GM23338 (cell line): ENCODE data around the gene PLA2G2E. TPM values are rescaled to one million over a fixed set of nuclear protein-coding genes. Genes with fewer than 3 reads are reported as not detected.

Experiments
- ATAC-seq: fragments of 200-7000 bp; cut with Tn5 transposase; 3 replicates; pipeline ENCODE4 v1.9.1; 2020
- DNase-seq: peaks from one replicate; pipeline ENCODE4 v3.0.0-alpha.2; 2015; ENCODE audit warnings: low spot score
- H2AFZ ChIP-seq: fragments of 200-600 bp; sonication (generic); 2 replicates; pipeline ENCODE4 v1.8.0; 2016; ENCODE audit warnings: antibody characterized with exemption, mild to moderate bottlenecking, moderate library complexity
- H3F3A ChIP-seq: fragments of 200-600 bp; sonication (generic); replicated peaks from 2 replicates; pipeline ENCODE4 v1.8.0; 2017; ENCODE audit warnings: antibody characterized with exemption, mixed run types, low read depth
- H3K27ac ChIP-seq: fragments of 200-600 bp; sonication (generic); 2 replicates; pipeline ENCODE4 v1.6.1; 2016; ENCODE audit warnings: low read depth
- H3K27me3 ChIP-seq: fragments of 200-600 bp; sonication (generic); 2 replicates; pipeline ENCODE4 v1.8.0; 2016; ENCODE audit warnings: mild to moderate bottlenecking, mixed run types, moderate library complexity; ENCODE audit not compliant: insufficient read depth
- H3K36me3 ChIP-seq: fragments of 200-600 bp; sonication (generic); 2 replicates; pipeline ENCODE4 v1.8.0; 2016; ENCODE audit warnings: mild to moderate bottlenecking; ENCODE audit not compliant: insufficient read depth
- H3K4me1 ChIP-seq: fragments of 200-600 bp; sonication (generic); 2 replicates; pipeline ENCODE4 v1.8.0; 2016; ENCODE audit warnings: mild to moderate bottlenecking, moderate library complexity; ENCODE audit not compliant: insufficient read depth
- H3K4me2 ChIP-seq: fragments of 200-600 bp; sonication (generic); 2 replicates; pipeline ENCODE4 v1.7.1; 2017; ENCODE audit warnings: mixed run types
- H3K4me3 ChIP-seq: fragments of 200-600 bp; sonication (generic); 2 replicates; pipeline ENCODE4 v1.6.1; 2016; ENCODE audit warnings: mixed run types
- H3K79me2 ChIP-seq: fragments of 200-600 bp; sonication (generic); replicated peaks from 2 replicates; pipeline ENCODE4 v1.8.0; 2017; ENCODE audit warnings: mild to moderate bottlenecking; ENCODE audit not compliant: insufficient read depth
- H3K9me2 ChIP-seq: fragments of 200-600 bp; sonication (generic); 2 replicates; pipeline ENCODE4 v1.8.0; 2017; ENCODE audit not compliant: insufficient read depth
- H4K20me1 ChIP-seq: fragments of 200-600 bp; sonication (generic); replicated peaks from 2 replicates; pipeline ENCODE4 v1.8.0; 2017; ENCODE audit warnings: mild to moderate bottlenecking; ENCODE audit not compliant: insufficient read depth
- H3K27ac Mint-ChIP-seq: 2 replicates; pipeline ENCODE4 v1.8.0; 2020; ENCODE audit warnings: inconsistent platforms, mild to moderate bottlenecking, moderate library complexity, mixed read lengths
- H3K27me3 Mint-ChIP-seq: 3 replicates; pipeline ENCODE4 v1.8.0; 2022; ENCODE audit warnings: low read depth, mild to moderate bottlenecking, moderate library complexity, mixed read lengths, inconsistent platforms; ENCODE audit not compliant: insufficient read depth, poor library complexity
- H3K36me3 Mint-ChIP-seq: 3 replicates; pipeline ENCODE4 v1.8.0; 2021; ENCODE audit warnings: low read depth, mild to moderate bottlenecking, inconsistent platforms, moderate library complexity, mixed read lengths
- H3K4me1 Mint-ChIP-seq: 3 replicates; pipeline ENCODE4 v1.8.0; 2020; ENCODE audit warnings: mild to moderate bottlenecking, inconsistent platforms, mixed read lengths
- H3K4me3 Mint-ChIP-seq: 3 replicates; pipeline ENCODE4 v1.8.0; 2021; ENCODE audit warnings: moderate library complexity, mild to moderate bottlenecking, inconsistent platforms, mixed read lengths
- H3K9me3 Mint-ChIP-seq: 3 replicates; pipeline ENCODE4 v1.8.0; 2020; ENCODE audit warnings: moderate library complexity, mild to moderate bottlenecking, inconsistent platforms, mixed read lengths
- CREB1 ChIP-seq: fragments of 250-450 bp; sonication (Bioruptor Pico); IDR thresholded peaks from 2 replicates; pipeline ENCODE4 v1.5.0; 2020; ENCODE audit warnings: low read depth, mild to moderate bottlenecking, moderate library complexity
- CTCF ChIP-seq, 2 experiments: fragments of 200-600 bp in 1 of 2; sonication (generic) in 1 of 2; conservative IDR thresholded peaks; 2 replicates each; pipeline versions ENCODE4 v1.5.1 to v1.6.1; 2016 to 2017; ENCODE audit warnings: antibody characterized with exemption in 2 of 2, low read depth in 2 of 2, mild to moderate bottlenecking in 2 of 2, moderate library complexity in 1 of 2
- EZH2 ChIP-seq: fragments of 200-600 bp; sonication (generic); IDR thresholded peaks from one replicate; pipeline ENCODE4 v1.8.0; 2017; ENCODE audit warnings: antibody characterized with exemption, mild to moderate bottlenecking, low read depth; ENCODE audit not compliant: unreplicated experiment
- EZH2phosphoT487 ChIP-seq: fragments of 200-600 bp; sonication (generic); IDR thresholded peaks from one replicate; pipeline ENCODE4 v1.8.1; 2018; ENCODE audit warnings: antibody characterized with exemption; ENCODE audit not compliant: unreplicated experiment
- JUNB ChIP-seq: IDR thresholded peaks from one replicate; pipeline ENCODE4 v1.6.1; 2016; ENCODE audit warnings: antibody characterized with exemption; ENCODE audit not compliant: unreplicated experiment
- NANOG ChIP-seq: IDR thresholded peaks from 2 replicates; pipeline ENCODE4 v1.6.1; 2016; ENCODE audit warnings: antibody characterized with exemption, borderline replicate concordance
- POLR2AphosphoS5 ChIP-seq: IDR thresholded peaks from 2 replicates; pipeline ENCODE4 v1.6.1; 2016; ENCODE audit warnings: antibody characterized with exemption, low read depth
- REST ChIP-seq: IDR thresholded peaks from one replicate; pipeline ENCODE4 v1.6.1; 2018; ENCODE audit warnings: antibody characterized with exemption; ENCODE audit not compliant: unreplicated experiment
- STAT1 ChIP-seq: IDR thresholded peaks from one replicate; pipeline ENCODE4 v1.6.1; 2016; ENCODE audit warnings: antibody characterized with exemption; ENCODE audit not compliant: unreplicated experiment
- ZNF114 ChIP-seq: fragments of 250-450 bp; sonication (Bioruptor Pico); IDR thresholded peaks from 2 replicates; pipeline ENCODE4 v1.5.0; 2020; ENCODE audit warnings: mild to moderate bottlenecking, moderate library complexity
- ZNF331 ChIP-seq: fragments of 250-450 bp; sonication (Bioruptor Pico); IDR thresholded peaks from 2 replicates; pipeline ENCODE4 v1.5.0; 2020; ENCODE audit warnings: low read depth, mild to moderate bottlenecking, moderate library complexity
- polyA plus RNA-seq: library from polyadenylated mRNA; unstranded; fragments of >200 nt; fragmentation: Nextera tagmentation; extraction: Ambion mirVana; gene quantifications from 2 replicates; pipeline ENCODE4 v1.2.1, GENCODE V29; 2016
- total RNA-seq: library from RNA; depleted of rRNA; stranded (reverse); fragments of >200 nt; shearing (Covaris generic); gene quantifications from 2 replicates; pipeline ENCODE4 v1.2.3, GENCODE V29; 2014
- TF ChIP-seq, protein P1 (sequence below): fragments of 250-450 bp; sonication (Bioruptor Pico); IDR thresholded peaks from 2 replicates; pipeline ENCODE4 v1.5.0; 2020; ENCODE audit warnings: mild to moderate bottlenecking, moderate library complexity
- TF ChIP-seq, protein P2 (sequence below): IDR thresholded peaks from 2 replicates; pipeline ENCODE4 v1.6.1; 2016; ENCODE audit warnings: antibody characterized with exemption

PLA2G2E gene
- total and polyA plus RNA-seq, 2 experiments from 2014 or later = not detected

DNA sequence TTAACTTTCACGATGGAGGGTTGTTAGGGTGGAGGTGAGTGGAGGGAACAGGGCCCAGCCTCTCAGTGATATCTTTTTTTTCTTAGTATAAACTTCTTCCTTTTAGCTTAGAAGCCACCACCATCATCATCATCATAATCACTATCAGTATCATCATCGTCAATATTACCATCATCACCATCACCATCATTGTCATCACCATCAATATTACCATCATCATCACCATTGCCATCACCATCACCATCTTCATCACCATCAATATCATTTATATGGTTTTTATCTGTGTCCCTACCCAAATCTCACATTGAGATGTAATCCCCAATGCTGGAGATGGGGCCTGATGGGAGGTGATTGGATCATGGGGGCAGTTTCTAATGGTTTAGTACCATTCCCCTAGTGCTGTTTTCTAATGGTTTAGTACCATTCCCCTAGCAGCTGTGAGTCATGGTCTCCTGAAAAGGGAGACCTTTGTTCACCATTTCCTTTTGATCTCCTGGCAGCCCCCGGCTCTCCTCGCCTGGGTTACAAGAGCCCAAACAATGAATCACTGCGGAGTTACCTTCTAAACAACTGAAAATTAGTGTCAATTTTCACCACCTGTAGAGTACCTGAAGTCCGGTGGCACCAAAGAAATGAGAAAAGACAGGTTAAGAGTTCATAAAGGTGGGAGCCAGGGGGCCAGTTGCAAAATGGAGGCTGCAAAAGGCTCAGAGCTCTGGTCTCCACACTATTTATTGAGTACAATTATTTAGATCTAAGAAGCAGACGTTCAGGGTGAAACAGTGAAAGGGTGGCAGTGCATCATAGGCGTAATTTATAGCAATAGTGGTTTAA lies 3.1 kb upstream of the PLA2G2E start:
- Mint-ChIP-seq H3K4me1 (peaks cover 5% of the 10 kb centered on the region; the same call in 1 of the 3 replicates), H3K27me3 (peaks cover 2% of the 10 kb centered on the region), H3K36me3 (peaks cover 8% of the 10 kb centered on the region; the same call in 2 of the 3 replicates), H3K9me3 (peaks cover 22% of the 10 kb centered on the region), H3K4me3 (no peak overlapping the region), H3K27ac (no peak overlapping the region)
- H3K4me3 ChIP-seq = no peak overlapping the region
- no peak overlapping the region for H3K27ac ChIP-seq
- H2AFZ ChIP-seq = no peak overlapping the region
- no peaks in the 10 kb centered on the region for H3F3A ChIP-seq
- H3K27me3 ChIP-seq = no peaks in the 10 kb centered on the region
- H3K36me3 ChIP-seq = no peaks in the 10 kb centered on the region
- DNase-seq (no peak), ATAC-seq (no peak)
- H3K79me2 ChIP-seq = no peaks in the 10 kb centered on the region
- TF ChIP-seq NANOG = no peak
- TF ChIP-seq ZNF331 (CRISPR knock-in tag) = no peak
- TF ChIP-seq CTCF (conservative IDR thresholded peaks at IDR 0.05; ENCODE audit: low read depth in 2 of 2) = no peak
- TF ChIP-seq CREB1 (CRISPR knock-in tag) = no peak
- TF ChIP-seq JUNB = no peak
- no peak for TF ChIP-seq ZNF114 (CRISPR knock-in tag)
- no peak for TF ChIP-seq EZH2phosphoT487
- no peak for TF ChIP-seq STAT1
- TF ChIP-seq EZH2 = no peak
- no peak for TF ChIP-seq REST
- TF ChIP-seq, protein P1, sequence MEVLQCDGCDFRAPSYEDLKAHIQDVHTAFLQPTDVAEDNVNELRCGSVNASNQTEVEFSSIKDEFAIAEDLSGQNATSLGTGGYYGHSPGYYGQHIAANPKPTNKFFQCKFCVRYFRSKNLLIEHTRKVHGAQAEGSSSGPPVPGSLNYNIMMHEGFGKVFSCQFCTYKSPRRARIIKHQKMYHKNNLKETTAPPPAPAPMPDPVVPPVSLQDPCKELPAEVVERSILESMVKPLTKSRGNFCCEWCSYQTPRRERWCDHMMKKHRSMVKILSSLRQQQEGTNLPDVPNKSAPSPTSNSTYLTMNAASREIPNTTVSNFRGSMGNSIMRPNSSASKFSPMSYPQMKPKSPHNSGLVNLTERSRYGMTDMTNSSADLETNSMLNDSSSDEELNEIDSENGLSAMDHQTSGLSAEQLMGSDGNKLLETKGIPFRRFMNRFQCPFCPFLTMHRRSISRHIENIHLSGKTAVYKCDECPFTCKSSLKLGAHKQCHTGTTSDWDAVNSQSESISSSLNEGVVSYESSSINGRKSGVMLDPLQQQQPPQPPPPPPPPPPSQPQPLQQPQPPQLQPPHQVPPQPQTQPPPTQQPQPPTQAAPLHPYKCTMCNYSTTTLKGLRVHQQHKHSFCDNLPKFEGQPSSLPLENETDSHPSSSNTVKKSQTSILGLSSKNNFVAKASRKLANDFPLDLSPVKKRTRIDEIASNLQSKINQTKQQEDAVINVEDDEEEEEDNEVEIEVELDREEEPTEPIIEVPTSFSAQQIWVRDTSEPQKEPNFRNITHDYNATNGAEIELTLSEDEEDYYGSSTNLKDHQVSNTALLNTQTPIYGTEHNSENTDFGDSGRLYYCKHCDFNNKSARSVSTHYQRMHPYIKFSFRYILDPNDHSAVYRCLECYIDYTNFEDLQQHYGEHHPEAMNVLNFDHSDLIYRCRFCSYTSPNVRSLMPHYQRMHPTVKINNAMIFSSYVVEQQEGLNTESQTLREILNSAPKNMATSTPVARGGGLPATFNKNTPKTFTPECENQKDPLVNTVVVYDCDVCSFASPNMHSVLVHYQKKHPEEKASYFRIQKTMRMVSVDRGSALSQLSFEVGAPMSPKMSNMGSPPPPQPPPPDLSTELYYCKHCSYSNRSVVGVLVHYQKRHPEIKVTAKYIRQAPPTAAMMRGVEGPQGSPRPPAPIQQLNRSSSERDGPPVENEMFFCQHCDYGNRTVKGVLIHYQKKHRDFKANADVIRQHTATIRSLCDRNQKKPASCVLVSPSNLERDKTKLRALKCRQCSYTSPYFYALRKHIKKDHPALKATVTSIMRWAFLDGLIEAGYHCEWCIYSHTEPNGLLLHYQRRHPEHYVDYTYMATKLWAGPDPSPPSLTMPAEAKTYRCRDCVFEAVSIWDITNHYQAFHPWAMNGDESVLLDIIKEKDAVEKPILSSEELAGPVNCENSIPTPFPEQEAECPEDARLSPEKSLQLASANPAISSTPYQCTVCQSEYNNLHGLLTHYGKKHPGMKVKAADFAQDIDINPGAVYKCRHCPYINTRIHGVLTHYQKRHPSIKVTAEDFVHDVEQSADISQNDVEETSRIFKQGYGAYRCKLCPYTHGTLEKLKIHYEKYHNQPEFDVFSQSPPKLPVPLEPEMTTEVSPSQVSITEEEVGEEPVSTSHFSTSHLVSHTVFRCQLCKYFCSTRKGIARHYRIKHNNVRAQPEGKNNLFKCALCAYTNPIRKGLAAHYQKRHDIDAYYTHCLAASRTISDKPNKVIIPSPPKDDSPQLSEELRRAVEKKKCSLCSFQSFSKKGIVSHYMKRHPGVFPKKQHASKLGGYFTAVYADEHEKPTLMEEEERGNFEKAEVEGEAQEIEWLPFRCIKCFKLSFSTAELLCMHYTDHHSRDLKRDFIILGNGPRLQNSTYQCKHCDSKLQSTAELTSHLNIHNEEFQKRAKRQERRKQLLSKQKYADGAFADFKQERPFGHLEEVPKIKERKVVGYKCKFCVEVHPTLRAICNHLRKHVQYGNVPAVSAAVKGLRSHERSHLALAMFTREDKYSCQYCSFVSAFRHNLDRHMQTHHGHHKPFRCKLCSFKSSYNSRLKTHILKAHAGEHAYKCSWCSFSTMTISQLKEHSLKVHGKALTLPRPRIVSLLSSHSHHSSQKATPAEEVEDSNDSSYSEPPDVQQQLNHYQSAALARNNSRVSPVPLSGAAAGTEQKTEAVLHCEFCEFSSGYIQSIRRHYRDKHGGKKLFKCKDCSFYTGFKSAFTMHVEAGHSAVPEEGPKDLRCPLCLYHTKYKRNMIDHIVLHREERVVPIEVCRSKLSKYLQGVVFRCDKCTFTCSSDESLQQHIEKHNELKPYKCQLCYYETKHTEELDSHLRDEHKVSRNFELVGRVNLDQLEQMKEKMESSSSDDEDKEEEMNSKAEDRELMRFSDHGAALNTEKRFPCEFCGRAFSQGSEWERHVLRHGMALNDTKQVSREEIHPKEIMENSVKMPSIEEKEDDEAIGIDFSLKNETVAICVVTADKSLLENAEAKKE = no peak
- TF ChIP-seq, protein P2, sequence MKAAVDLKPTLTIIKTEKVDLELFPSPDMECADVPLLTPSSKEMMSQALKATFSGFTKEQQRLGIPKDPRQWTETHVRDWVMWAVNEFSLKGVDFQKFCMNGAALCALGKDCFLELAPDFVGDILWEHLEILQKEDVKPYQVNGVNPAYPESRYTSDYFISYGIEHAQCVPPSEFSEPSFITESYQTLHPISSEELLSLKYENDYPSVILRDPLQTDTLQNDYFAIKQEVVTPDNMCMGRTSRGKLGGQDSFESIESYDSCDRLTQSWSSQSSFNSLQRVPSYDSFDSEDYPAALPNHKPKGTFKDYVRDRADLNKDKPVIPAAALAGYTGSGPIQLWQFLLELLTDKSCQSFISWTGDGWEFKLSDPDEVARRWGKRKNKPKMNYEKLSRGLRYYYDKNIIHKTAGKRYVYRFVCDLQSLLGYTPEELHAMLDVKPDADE = no peak
- TF ChIP-seq POLR2AphosphoS5 = no peak
- no peaks in the 10 kb centered on the region for H4K20me1 ChIP-seq
- H3K4me2 ChIP-seq = no peak overlapping the region
- 0 out of 2 replicates have a peak, but pooled peaks cover 8% of the 10 kb centered on the region for H3K9me2 ChIP-seq
- no peaks in the 10 kb centered on the region for H3K4me1 ChIP-seq
